ENCODE measurements around the gene NAA25. TPM values are rescaled to one million over a fixed set of nuclear protein-coding genes. Genes with fewer than 3 reads are reported as not detected.
A peak's percentile ranks its signal among the peaks of the same experiment; 100 is the strongest.
"Not testable (repeated sequence)": the region's sequence is repeated elsewhere in the genome, so short reads cannot be mapped to it uniquely, and the experiment has no call there.

The NAA25 gene
- total RNA-seq, 2 donors from 2014 or later = 37.0 to 45.7 TPM

GRCh38 chr12:112105891-112106290, 2.7 kb downstream of the NAA25 start:
- peaks cover 32% of the 10 kb centered on the region for H3K4me1 Mint-ChIP-seq
- no peaks in the 10 kb centered on the region for H3K27me3 Mint-ChIP-seq
- no peaks in the 10 kb centered on the region for H3K9me3 Mint-ChIP-seq
- ATAC-seq (replicated peaks) = no peak
- peaks cover 77% of the 10 kb centered on the region for H3K36me3 Mint-ChIP-seq (ENCODE audit: low read depth)
- H3K27ac Mint-ChIP-seq = peak overlapping the region; percentile 68
- H3K4me3 Mint-ChIP-seq = peak overlapping the region; percentile 96

GRCh38 chr12:112103758-112104503, 4.7 kb downstream of the NAA25 start:
- no peaks in the 10 kb centered on the region for H3K27me3 Mint-ChIP-seq
- H3K36me3 Mint-ChIP-seq (ENCODE audit: low read depth) = peaks cover 95% of the 10 kb centered on the region
- no peak overlapping the region for H3K4me3 Mint-ChIP-seq
- H3K9me3 Mint-ChIP-seq = no peaks in the 10 kb centered on the region
- H3K27ac Mint-ChIP-seq = peak overlapping the region; percentile 12
- H3K4me1 Mint-ChIP-seq = peaks cover 29% of the 10 kb centered on the region
- no peak for ATAC-seq (replicated peaks)

GRCh38 chr12:112102746-112103145, 5.8 kb downstream of the NAA25 start:
- peaks cover 36% of the 10 kb centered on the region for H3K4me1 Mint-ChIP-seq
- H3K4me3 Mint-ChIP-seq; H3K9me3 Mint-ChIP-seq; H3K27ac Mint-ChIP-seq; H3K27me3 Mint-ChIP-seq; ATAC-seq (replicated peaks): not testable (repeated sequence)
- peaks cover 97% of the 10 kb centered on the region for H3K36me3 Mint-ChIP-seq (ENCODE audit: low read depth)

GRCh38 chr12:112102127-112102526, 6.5 kb downstream of the NAA25 start:
- Mint-ChIP-seq H3K4me1 (peaks cover 31% of the 10 kb centered on the region), H3K27me3 (no peaks in the 10 kb centered on the region), H3K36me3 (ENCODE audit: low read depth) (peaks cover 97% of the 10 kb centered on the region), H3K4me3 (no peak overlapping the region), H3K9me3 (no peaks in the 10 kb centered on the region), H3K27ac (no peak overlapping the region)
- no peak for ATAC-seq (replicated peaks)

- ATAC-seq (replicated peaks); H3K27me3 Mint-ChIP-seq; H3K9me3 Mint-ChIP-seq; H3K4me3 Mint-ChIP-seq: not testable (repeated sequence)
- Mint-ChIP-seq H3K4me1 (peaks cover 33% of the 10 kb centered on the region), H3K27ac (peak overlapping the region; percentile 29), H3K36me3 (ENCODE audit: low read depth) (peaks cover 97% of the 10 kb centered on the region)
Observed at GRCh38 chr12:112100500-112100899, 8.1 kb downstream of the NAA25 start.

- Mint-ChIP-seq H3K4me3 (no peak overlapping the region), H3K27ac (peak overlapping the region; percentile 32), H3K4me1 (peaks cover 28% of the 10 kb centered on the region)
Observed at GRCh38 chr12:112097641-112098040, 10.9 kb downstream of the NAA25 start.

GRCh38 chr12:112096667-112097066, 11.9 kb downstream of the NAA25 start:
- Mint-ChIP-seq H3K4me3 (peak overlapping the region; percentile 73), H3K36me3 (ENCODE audit: low read depth) (peaks cover 93% of the 10 kb centered on the region), H3K27me3 (no peaks in the 10 kb centered on the region), H3K4me1 (peaks cover 28% of the 10 kb centered on the region), H3K27ac (peak overlapping the region; percentile 92), H3K9me3 (no peaks in the 10 kb centered on the region)
- peak; percentile 97 for ATAC-seq (replicated peaks)

More at GRCh38 chr12:112097641-112098040, 10.9 kb downstream of the NAA25 start:
- Mint-ChIP-seq H3K9me3 (no peaks in the 10 kb centered on the region), H3K27me3 (no peaks in the 10 kb centered on the region), H3K36me3 (ENCODE audit: low read depth) (peaks cover 93% of the 10 kb centered on the region)
- no peak for ATAC-seq (replicated peaks)

- H3K36me3 Mint-ChIP-seq (ENCODE audit: low read depth) = peaks cover 93% of the 10 kb centered on the region
Observed at GRCh38 chr12:112096070-112096469, 12.5 kb downstream of the NAA25 start.

GRCh38 chr12:112091563-112091962, 17.0 kb downstream of the NAA25 start:
- Mint-ChIP-seq H3K4me1 (peaks cover 10% of the 10 kb centered on the region), H3K27me3 (no peaks in the 10 kb centered on the region), H3K4me3 (no peak overlapping the region), H3K27ac (no peak overlapping the region), H3K36me3 (ENCODE audit: low read depth) (peaks cover 93% of the 10 kb centered on the region), H3K9me3 (no peaks in the 10 kb centered on the region)
- ATAC-seq (replicated peaks) = no peak

More at GRCh38 chr12:112096070-112096469, 12.5 kb downstream of the NAA25 start:
- no peaks in the 10 kb centered on the region for H3K27me3 Mint-ChIP-seq
- H3K27ac Mint-ChIP-seq = peak overlapping the region; percentile 92
- H3K4me3 Mint-ChIP-seq = peak overlapping the region; percentile 73
- H3K4me1 Mint-ChIP-seq = peaks cover 27% of the 10 kb centered on the region
- peak; percentile 85 for ATAC-seq (replicated peaks)
- no peaks in the 10 kb centered on the region for H3K9me3 Mint-ChIP-seq

- Mint-ChIP-seq H3K4me3 (no peak overlapping the region), H3K27me3 (no peaks in the 10 kb centered on the region), H3K4me1 (peaks cover 6% of the 10 kb centered on the region), H3K27ac (no peak overlapping the region), H3K9me3 (no peaks in the 10 kb centered on the region), H3K36me3 (ENCODE audit: low read depth) (peaks cover 98% of the 10 kb centered on the region)
- no peak for ATAC-seq (replicated peaks)
Observed at GRCh38 chr12:112087851-112088250, 20.7 kb downstream of the NAA25 start.

- Mint-ChIP-seq H3K36me3 (ENCODE audit: low read depth) (peaks cover 98% of the 10 kb centered on the region), H3K27ac (no peak overlapping the region), H3K4me3 (no peak overlapping the region), H3K27me3 (no peaks in the 10 kb centered on the region), H3K9me3 (no peaks in the 10 kb centered on the region), H3K4me1 (peaks cover 9% of the 10 kb centered on the region)
- ATAC-seq (replicated peaks) = no peak
Observed at GRCh38 chr12:112087055-112087850, 21.3 kb downstream of the NAA25 start.

GRCh38 chr12:112066566-112066965, 42.0 kb downstream of the NAA25 start:
- peak; percentile 46 for ATAC-seq (replicated peaks)
- no peaks in the 10 kb centered on the region for H3K27me3 Mint-ChIP-seq
- H3K4me1 Mint-ChIP-seq = no peaks in the 10 kb centered on the region
- no peaks in the 10 kb centered on the region for H3K9me3 Mint-ChIP-seq
- H3K36me3 Mint-ChIP-seq (ENCODE audit: low read depth) = peaks cover 100% of the 10 kb centered on the region
- peak overlapping the region; percentile 77 for H3K27ac Mint-ChIP-seq
- H3K4me3 Mint-ChIP-seq = no peak overlapping the region

- H3K4me1 Mint-ChIP-seq = no peaks in the 10 kb centered on the region
- no peak for ATAC-seq (replicated peaks)
- no peak overlapping the region for H3K4me3 Mint-ChIP-seq
- H3K36me3 Mint-ChIP-seq (ENCODE audit: low read depth) = peaks cover 100% of the 10 kb centered on the region
- no peak overlapping the region for H3K27ac Mint-ChIP-seq
- H3K9me3 Mint-ChIP-seq = no peaks in the 10 kb centered on the region
- H3K27me3 Mint-ChIP-seq = no peaks in the 10 kb centered on the region
Observed at GRCh38 chr12:112063273-112063672, 45.3 kb downstream of the NAA25 start.

GRCh38 chr12:112061137-112061536, 47.4 kb downstream of the NAA25 start:
- no peaks in the 10 kb centered on the region for H3K27me3 Mint-ChIP-seq
- ATAC-seq (replicated peaks) = no peak
- no peaks in the 10 kb centered on the region for H3K9me3 Mint-ChIP-seq
- H3K27ac Mint-ChIP-seq = no peak overlapping the region
- no peaks in the 10 kb centered on the region for H3K4me1 Mint-ChIP-seq
- no peak overlapping the region for H3K4me3 Mint-ChIP-seq
- H3K36me3 Mint-ChIP-seq (ENCODE audit: low read depth) = peaks cover 99% of the 10 kb centered on the region

GRCh38 chr12:112049351-112049750, 59.2 kb downstream of the NAA25 start:
- no peak for ATAC-seq (replicated peaks)
- H3K27me3 Mint-ChIP-seq = no peaks in the 10 kb centered on the region
- H3K4me3 Mint-ChIP-seq = no peak overlapping the region
- H3K4me1 Mint-ChIP-seq = no peaks in the 10 kb centered on the region
- H3K9me3 Mint-ChIP-seq = no peaks in the 10 kb centered on the region
- H3K36me3 Mint-ChIP-seq (ENCODE audit: low read depth) = peaks cover 98% of the 10 kb centered on the region
- no peak overlapping the region for H3K27ac Mint-ChIP-seq
